Activated CD8-positive, alpha-beta memory T cell treated with anti-CD3 and anti-CD28 coated beads, Interleukin-2, amount 50 U/mL, for 24 hours (primary cell): ENCODE data around the gene SH3RF3.
"Not testable (repeated sequence)": the region's sequence is repeated elsewhere in the genome, so short reads cannot be mapped to it uniquely, and the experiment has no call there.

Source experiments
- DNase-seq: peaks from one replicate; pipeline ENCODE4 v3.0.0-alpha.2; 2020; ENCODE audit errors: extremely low read depth

SH3RF3 gene

DNA sequence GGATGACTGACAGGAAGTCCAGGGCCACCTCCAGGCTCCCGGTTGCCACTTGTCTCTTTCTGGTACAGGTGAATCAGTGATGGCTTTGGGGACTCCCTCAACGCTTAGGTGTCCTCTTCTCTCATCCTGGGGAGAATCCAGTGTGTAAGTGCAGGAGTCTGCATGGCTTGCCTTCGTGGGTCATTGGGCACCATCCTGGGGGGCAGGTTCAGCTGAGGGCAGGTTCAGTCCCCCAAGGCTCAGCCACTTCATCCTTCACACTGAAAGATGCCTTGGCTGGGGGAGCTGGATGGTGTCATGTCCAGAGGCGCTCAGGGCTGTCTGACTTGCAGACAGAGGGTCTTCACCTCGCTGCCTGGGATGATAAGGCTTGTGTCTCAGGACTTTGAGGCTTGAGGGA is 29.2 kb downstream of the SH3RF3 start:
- no peak for DNase-seq

DNA sequence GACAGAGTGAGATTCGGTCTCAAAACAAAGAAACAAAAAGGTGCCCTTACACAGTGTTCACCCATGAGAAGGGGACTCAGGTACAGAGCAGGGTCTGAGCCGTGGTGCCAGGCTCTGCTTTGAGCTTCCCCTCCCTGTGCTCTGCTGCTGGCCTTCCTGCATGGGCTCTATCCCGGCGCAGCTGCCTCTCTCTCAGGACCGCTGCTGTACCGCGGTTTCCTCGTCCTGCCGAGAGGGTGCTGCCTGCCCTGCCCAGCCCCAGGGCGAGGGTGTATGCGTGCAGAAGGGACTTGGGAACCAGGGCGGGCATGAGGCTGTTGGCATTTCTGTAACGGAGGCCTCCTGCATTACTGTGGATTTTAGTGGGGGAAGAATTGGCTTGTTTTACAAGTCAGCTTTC is 30.1 kb downstream of the SH3RF3 start:
- no peak for DNase-seq

DNA sequence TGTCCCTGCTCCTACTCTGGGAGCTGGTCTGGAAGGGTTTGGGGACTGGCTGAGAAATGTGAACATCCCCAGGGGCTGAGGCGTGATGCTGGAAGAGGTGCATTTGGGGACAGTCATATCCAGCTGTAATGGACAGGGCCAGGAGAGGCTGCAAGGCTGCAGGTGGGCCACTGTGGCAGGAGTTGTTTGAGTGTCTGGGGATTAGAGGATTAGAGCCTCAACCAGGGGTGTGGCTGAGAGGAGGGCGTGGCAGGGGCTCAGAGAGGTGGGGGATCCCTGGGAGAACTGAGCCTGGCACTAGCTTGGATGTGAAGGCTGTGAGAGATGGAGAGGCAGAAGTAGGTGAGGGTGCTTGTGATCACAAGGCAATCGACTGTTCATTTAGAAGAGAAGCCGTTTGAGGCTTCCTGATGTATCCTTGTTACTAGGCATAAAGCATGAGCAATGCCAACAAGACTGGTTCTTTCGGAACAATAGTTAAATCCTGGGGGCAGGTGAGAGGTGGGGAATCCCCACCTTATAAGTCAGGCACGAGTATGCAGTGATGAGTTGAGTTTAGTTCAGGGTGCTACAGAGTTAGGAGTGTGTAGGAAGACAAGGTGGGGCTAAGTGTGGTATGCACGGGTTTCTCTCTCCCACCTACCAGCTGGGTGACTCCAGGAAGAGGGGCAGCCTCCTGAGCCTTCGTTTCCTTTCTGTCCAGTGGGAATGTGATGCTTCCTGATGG is 31.9 kb downstream of the SH3RF3 start:
- DNase-seq: no peak

DNA sequence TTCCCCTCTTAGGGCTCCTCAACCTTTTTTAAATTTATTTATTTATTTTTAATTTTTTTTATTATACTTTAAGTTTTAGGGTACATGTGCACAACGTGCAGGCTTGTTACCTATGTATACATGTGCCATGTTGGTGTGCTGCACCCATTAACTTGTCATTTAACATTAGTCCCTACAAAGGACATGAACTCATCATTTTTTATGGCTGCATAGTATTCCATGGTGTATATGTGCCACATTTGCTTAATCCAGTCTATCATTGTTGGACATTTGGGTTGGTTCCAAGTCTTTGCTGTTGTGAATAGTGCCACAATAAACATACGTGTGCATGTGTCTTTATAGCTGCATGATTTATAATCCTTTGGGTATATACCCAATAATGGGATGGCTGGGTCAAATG is 33.4 kb downstream of the SH3RF3 start:
- DNase-seq: not testable (repeated sequence)

DNA sequence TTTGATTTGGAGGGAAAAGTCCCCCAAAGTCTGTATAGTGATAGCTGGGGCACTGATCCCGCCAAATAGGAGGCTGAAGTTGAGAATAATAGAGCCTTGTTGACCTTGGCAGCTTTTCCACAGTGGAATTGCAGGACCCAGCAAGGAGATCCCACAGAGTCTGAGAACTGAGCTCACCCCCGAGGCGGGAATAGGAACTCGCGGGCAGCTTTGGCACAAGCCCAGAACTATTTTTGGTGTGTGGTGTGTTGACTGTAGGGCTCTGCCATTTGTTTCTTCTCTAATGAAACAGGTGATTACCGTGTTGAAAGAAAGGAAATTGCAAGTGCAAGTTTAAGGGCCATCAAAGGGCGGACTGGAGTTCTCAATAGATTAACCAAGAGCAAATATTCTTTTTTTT is 34.0 kb downstream of the SH3RF3 start:
- DNase-seq: no peak

DNA sequence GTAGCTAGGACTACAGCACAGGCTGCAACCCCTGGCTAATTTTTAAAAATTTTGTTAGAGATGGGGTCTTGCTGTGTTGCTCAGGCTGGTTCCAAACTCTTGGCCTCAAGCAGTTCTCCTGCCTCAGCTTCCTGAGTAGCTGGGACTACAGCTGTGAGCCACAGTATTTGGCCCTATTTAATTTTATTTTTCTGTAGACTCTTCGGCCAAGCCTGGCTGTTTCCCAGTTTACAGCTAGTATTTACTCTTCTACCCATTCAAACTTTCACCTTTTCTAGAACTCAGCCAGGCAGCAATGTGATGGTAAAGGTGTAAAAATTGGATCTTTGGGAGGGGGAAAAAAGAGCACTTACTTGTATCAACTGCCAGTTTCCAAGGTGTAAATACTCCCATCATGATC is 35.3 kb downstream of the SH3RF3 start:
- no peak for DNase-seq

DNA sequence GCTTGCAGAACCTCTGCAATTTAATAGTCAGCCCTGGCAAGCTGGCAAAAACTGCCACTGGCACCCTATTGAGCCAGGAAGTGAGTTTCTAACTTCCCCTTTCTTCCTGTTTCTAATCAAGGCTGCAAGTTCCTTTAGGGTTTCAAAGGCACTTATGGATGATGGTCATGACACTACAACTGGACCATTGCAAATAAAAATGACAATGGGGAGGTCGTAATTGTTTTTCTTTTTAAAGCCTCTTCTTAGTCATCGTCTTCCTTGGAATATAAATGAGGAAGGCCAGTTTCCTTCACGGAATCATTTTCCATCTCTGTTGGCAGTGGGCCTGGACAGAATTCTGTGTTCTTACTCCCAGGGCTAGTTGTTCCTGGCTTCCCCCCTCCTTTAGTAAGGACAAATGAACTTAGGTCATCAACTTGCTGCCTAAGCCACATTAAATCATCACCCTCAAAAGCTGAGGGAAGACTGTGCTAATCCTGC is 35.8 kb downstream of the SH3RF3 start:
- DNase-seq: no peak

DNA sequence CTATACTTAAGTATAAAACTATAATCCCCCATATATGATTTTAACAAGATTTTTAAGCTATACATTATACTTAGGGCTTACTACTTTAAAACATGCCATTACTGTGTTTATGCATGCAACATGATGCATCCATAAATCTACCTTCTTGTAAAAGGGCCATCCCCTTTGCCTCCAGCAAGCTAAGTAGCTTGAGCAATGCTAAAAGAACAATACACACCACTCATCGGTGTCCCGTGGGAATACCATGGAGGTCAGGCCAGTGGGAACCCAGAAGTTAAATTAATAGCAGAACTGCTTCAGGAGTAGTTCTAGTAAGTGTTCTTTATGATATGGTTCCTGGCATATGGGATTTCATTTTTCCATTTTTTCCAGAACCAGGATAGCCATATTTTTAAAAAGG is 37.8 kb downstream of the SH3RF3 start:
- DNase-seq: no peak

DNA sequence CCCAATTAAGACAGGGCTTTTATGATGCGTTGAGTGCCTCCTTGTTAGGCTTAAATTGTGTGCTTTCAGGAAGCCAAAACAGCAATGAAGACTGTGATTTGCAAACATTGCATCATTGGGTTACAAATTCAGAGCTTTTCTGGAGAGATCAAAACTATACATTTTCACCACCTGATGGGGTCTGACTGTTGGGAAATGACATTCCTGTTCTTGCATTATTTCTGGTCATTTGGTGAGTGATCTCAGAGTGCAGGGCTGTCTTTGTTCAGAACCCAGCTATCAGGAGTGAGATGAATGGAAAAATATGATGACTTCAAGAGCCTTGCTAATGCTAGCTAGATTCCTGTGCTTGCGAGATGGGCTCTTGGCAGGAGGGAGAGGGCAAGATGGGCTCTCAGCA is 39.1 kb downstream of the SH3RF3 start:
- no peak for DNase-seq

DNA sequence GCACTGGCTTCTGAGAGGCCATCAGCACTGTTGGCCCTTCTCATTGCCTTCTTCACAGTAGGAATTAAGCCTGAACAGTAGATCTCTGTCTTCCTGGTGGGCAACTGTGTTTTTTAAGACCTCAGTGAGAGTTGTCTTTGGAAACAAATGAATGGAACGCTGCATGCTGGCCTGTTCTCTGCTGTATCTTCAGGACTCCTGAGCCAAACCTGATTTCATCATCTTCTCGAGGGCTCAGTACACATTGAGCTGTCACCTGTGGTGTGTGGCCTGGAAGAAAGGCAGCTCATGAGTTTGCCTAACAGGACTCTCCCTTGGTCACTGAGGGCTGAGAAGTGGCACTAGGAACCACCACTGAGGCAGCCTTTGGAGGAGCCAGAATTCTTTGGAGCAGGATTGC is 39.7 kb downstream of the SH3RF3 start:
- DNase-seq: no peak

DNA sequence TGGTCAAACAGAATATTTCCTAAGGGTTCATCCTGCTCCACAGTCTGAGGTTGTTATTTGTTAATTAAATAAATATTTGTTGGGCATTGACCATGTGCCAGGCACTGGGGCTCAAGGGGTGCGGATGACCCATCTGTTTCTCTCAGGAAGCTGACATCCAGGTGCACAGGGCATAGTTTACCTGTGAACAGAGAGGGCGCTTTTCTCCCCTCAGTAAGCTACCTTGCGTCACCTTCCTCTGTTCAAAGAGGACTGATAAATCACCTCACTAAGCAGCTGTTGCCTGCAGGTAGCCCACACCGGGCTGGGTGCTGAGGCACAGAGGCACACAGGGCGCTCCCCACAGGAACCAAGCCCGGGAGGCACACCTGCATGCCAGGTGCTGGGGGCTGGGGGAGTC is 41.6 kb downstream of the SH3RF3 start:
- DNase-seq: no peak

DNA sequence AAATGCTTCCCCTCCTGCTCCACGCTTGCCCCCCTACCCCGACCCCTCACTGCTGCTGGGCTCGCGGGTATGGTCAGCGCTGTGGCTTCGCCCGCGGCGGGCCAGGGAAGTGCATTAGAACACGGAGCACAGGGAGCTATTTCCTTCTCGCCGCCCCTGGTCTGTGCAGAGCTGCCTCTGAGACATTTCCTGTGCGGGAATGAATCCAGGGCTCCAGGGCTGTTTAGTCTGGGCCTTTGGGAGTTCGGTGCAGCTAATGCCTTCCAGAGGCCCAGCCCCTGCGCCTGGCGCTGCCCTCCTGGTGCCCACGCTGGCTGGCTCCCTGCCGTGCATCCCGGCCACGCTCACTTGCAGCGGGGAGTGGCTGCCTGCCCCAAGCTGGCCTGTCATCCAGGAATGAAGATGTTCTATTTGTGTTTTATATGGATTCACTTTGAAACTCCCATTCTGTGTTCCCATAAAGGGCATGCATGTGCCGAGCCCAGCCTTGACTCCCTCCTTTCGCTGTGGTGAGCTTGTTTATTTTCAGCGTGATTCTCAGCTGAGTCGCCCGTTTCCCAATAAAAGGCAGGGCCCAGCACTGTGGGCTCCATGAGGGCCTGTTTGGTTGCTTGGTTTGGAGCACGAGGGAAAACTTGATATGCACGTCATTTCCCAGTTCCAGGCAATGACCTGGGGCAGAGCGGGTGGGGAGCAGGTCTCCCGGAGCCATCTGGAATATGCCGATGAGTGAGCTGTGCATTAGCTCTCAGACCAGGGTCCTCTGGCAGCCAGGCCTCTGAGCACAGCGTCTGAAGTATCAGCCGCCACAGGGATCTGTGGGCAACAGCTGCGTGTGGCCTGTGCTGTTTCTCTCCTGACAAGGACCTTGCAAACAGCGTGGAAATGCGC is 42.7 kb downstream of the SH3RF3 start:
- no peak for DNase-seq

DNA sequence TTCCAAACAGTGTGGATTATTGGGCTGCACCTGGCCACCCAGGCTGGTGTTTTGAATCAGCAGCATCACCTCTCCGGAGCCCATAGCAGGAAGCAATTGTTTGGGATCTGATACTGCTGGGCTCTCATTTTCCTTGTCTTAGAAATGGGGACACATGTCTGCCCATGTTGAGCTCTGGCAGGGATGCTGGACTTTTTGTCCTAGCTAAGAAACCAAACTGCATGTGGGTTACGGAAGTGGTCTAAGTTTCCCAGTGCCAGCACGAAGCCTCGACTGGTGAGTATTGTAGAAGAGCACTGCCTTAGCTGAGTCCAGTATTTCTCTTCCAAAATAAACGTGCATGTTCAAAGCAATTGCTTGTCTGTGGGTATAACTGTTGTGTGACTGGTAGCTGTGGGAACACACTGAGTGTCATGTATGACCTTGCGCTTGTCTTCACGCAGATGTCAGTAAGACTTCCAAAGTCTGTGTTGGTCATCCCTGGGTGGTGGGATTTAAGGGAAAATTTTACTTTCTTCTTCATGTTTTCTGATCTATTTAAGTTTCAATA is 43.6 kb downstream of the SH3RF3 start:
- no peak for DNase-seq

DNA sequence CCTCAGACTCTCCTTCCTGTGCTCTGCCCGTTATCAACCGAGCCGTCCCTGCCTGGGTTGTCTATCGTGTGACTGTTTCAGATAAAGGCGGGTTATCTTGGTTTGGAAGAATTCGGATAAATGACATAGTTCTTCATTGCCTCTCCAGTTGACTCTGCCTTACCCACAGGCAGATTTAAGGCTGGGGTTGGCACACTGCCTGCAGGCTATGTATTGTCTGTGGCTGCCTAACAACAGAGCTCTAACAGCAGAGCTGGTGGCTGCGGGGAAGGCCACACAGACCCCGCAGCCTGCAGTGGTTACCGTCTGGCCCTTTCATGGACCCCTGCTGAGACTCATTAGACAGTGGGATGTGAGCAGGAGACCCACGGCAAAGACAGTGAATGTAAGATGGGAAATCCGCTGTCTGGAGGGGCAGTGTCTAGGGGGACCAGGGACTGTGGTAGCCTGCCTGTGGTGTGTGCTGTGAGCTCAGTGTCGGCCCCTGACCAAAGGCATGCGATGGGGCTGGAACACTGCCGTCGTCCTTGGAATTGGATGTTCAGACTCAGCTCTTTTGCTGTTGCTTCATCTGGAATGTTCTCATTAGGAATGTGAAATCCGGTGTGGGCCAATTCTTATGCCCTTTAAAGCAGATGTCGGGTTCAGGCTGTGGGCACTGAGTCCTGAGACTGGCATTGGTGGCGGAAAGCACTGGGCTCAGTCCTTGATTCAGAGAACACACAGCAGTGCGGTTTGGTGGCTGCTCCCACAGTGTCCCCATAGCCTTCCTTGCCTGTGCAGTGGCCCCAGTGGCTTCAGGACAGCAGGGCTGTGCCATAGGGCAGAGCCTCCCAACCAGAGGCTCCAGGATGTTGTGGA is 44.5 kb downstream of the SH3RF3 start:
- DNase-seq: no peak

DNA sequence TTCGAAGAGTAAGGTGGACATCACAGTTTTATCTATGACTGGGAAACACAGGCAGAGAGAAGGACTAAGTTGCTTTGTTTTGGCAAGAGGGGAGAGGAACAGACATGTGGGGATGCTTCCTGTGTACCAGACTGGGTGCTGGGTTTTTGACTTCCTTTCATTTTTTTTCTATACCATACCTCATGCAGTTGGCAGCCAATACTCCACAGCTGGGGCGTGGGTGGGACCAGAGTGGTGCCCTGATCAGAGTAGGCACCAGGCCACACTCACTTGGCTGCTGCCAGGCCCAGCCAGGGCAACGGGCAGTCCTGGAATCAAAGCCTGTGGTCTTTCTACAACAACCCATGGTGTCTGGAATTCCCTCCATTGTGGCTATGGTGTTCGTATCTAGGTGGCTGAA is 45.2 kb downstream of the SH3RF3 start:
- no peak for DNase-seq

DNA sequence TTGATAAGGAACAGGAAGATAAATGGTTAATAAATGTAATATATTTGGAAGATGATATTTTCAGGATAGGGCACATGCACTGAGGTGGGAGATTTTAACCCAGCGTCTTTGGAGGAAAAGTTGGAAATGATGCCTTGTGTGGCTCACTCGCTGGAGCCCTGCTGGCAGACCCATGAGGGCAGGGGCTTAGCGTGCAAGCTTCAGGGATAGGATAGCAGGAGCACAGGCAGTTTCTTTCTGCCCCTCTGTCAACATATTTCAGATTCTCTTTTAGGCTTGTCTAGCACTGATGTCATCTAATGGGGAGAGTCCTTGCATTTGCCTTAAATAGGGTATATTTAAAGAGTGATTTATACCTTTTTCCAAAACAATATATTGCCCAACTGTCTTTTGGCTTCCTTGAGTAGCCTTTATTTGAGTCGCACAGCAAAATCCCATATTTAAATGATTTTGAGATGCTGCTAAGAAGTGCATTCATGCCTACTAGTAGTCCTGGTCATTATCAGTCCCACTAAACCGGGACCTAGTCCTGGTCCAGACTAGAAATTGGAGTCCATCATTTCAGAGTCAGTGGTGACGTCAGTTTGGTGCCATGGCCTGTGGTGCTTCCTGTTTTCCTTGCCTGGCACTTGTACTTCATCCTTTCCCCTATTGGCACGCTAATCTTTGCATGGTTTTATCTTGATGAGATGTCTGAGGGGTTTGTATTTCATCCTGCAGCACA is 45.8 kb downstream of the SH3RF3 start:
- no peak for DNase-seq

DNA sequence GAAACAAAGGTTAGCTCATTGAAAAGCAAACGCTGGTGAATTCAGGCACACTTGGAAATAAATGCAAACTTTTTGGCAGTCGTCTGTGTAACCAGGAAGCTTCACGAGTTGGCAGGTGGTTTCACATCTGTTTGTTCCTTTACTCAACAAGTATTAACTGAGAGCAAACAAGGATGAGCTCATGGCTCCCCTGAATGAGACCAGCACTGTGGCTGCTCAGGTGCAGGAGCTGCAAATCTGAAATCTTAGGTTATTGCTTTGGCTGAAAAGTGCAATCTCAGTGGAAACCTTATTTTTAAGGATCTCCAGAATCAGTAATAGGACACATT is 46.3 kb downstream of the SH3RF3 start:
- DNase-seq: no peak

DNA sequence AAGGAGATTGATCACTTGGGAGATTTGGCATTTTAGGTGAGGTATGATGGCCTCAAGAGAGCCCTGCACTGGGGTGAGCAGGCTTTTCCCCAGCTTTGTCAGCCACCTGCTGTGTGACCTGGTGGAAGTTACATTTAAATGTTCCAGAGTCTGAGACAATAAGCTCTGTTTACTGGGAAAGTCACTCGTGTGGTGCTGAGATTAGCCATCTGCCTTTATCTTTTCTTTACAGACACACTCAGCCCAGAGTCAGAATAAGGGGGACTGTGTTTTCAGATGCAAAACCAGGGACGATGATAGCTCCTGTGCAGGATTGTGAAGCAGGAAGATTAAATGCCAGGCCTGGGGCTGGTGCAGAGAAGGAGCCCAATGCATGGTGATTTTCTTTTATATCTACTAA is 47.9 kb downstream of the SH3RF3 start:
- no peak for DNase-seq

DNA sequence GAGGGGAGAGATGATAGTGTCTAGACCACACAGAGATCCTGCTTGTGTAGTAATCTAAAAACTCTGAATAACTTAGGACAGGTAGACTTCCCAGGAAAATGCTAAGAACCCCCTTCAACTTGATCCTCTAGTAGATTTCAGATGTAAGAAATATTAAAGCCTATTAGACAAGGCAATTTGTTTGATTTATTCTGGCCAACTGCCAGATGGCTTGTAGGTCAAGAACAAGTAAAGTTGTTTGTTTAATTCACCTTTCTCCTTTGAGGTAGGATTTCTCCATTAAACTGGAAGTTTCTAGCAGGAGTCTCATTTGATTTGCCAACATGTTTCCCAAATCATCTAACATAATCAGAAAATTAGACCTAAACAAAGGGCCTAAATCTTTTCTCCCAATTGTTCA is 48.6 kb downstream of the SH3RF3 start:
- DNase-seq: no peak

DNA sequence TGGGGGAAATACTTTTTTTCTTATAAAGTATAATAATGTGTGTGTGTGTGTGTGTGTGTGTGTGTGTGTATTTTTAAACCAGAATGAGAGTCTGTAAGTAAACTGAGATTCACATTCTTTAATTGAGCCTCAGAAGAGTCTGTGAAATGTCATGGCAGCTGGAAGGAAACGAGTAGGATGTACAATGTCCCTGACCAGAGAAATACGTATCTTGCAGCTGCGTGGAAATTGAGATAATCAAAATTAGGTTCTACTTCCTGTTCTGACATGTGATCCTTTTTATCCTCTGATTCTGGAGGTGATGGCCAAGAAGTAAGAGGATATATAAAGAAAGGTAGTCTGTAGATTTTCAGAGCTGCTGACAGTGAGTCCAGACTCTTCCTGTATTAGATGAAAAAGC is 50.0 kb downstream of the SH3RF3 start:
- DNase-seq: no peak

DNA sequence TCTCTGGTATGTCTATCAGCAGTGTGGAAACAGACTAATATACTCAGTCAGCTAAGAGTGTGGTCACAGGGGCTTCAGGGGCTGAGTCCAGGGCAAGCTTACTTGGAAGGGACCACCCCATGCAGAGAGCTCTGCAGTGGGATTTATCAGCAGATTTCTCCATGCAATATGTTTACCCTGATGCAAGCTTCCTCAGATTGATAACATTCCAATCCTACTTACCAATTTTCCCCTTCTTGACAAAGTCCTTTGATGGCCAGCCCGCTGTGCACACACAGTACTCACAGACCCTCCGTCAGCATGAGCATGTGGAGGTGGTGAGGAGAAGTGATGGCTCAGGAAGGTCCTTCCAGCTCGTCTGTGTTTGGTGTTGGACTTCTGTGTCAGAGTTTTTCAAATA is 51.8 kb downstream of the SH3RF3 start:
- DNase-seq: no peak
